ENCODE measurements around the gene PLXNA2.

Gene PLXNA2

GRCh38 chr1:208219659-208220282 is 24.4 kb downstream of the PLXNA2 start:
- no peak for DNase-seq

- no peak for DNase-seq
These were observed 25.0 kb downstream of the PLXNA2 start for GRCh38 chr1:208219098-208219658.

- DNase-seq = no peak
These were observed 25.7 kb downstream of the PLXNA2 start for GRCh38 chr1:208218237-208219097.

- DNase-seq = no peak
These were observed 26.4 kb downstream of the PLXNA2 start for GRCh38 chr1:208217781-208218180.

GRCh38 chr1:208216806-208217205 is 27.4 kb downstream of the PLXNA2 start:
- no peak for DNase-seq

GRCh38 chr1:208216062-208216461 is 28.1 kb downstream of the PLXNA2 start:
- no peak for DNase-seq

- no peak for DNase-seq
These were observed 28.8 kb downstream of the PLXNA2 start for GRCh38 chr1:208215393-208215792.

- DNase-seq = no peak
These were observed 30.4 kb downstream of the PLXNA2 start for GRCh38 chr1:208213786-208214185.

GRCh38 chr1:208212893-208213292 is 31.3 kb downstream of the PLXNA2 start:
- DNase-seq = no peak

GRCh38 chr1:208211921-208212843 is 32.0 kb downstream of the PLXNA2 start:
- no peak for DNase-seq

- no peak for DNase-seq
These were observed 34.1 kb downstream of the PLXNA2 start for GRCh38 chr1:208209896-208210589.

- DNase-seq = peak; percentile 84
These were observed 34.9 kb downstream of the PLXNA2 start for GRCh38 chr1:208209286-208209685.

- no peak for DNase-seq
These were observed 36.1 kb downstream of the PLXNA2 start for GRCh38 chr1:208208132-208208487.

GRCh38 chr1:208207388-208208131 is 36.6 kb downstream of the PLXNA2 start:
- DNase-seq = peak; percentile 78

- peak; percentile 69 for DNase-seq
These were observed 38.0 kb downstream of the PLXNA2 start for GRCh38 chr1:208206092-208206698.

GRCh38 chr1:208205216-208206013 is 38.8 kb downstream of the PLXNA2 start:
- no peak for DNase-seq

- DNase-seq = no peak
These were observed 39.4 kb downstream of the PLXNA2 start for GRCh38 chr1:208204779-208205178.

- DNase-seq = no peak
These were observed 40.2 kb downstream of the PLXNA2 start for GRCh38 chr1:208203848-208204609.

- peak; percentile 96 for DNase-seq
These were observed 40.9 kb downstream of the PLXNA2 start for GRCh38 chr1:208203127-208203847.

Data from DMS79 treated with DMSO at 0.1 percent for 48 hours (cell line).